ENCODE data around the gene CTTN. TPM values are rescaled to one million over a fixed set of nuclear protein-coding genes. Genes with fewer than 3 reads are reported as not detected.

CTTN gene
- total and polyA plus RNA-seq, 2 of the 13 experiments (the other 11 are each of a cell fraction or from before 2014, with no cell fraction given) = 84.4 to 114 TPM

- TF ChIP-seq ZNF720 (CRISPR knock-in tag; IDR thresholded peaks at IDR 0.05) (no peak), MIER3 (CRISPR knock-in tag; IDR thresholded peaks at IDR 0.05; ENCODE audit: borderline replicate concordance) (no peak), PHF21A (CRISPR knock-in tag; IDR thresholded peaks at IDR 0.05) (peak; percentile 65; the same call in 1 of the 2 replicates), ZNF17 (CRISPR knock-in tag; IDR thresholded peaks at IDR 0.05) (no peak), AFF4 (CRISPR knock-in tag; IDR thresholded peaks at IDR 0.05) (no peak), SALL1 (CRISPR knock-in tag; IDR thresholded peaks at IDR 0.05) (peak; percentile 64), ZNF816 (CRISPR knock-in tag; IDR thresholded peaks at IDR 0.05; ENCODE audit: borderline replicate concordance) (no peak), BHLHE40 (IDR thresholded peaks at IDR 0.05; ENCODE audit: low read length) (peak; percentile 90), ZNF18 (CRISPR knock-in tag; IDR thresholded peaks at IDR 0.05; ENCODE audit: insufficient replicate concordance) (no peak), ZNF546 (CRISPR knock-in tag; conservative IDR thresholded peaks at IDR 0.05) (no peak), RBFOX2 (IDR thresholded peaks at IDR 0.05; ENCODE audit: low read depth, low read length) (peak; percentile 47; the same call in 1 of the 2 replicates), ZC3H13 (CRISPR knock-in tag; IDR thresholded peaks at IDR 0.05) (peak; percentile 35; the same call in 1 of the 2 replicates), NFE2L2 (IDR thresholded peaks at IDR 0.05; ENCODE audit: low read length) (no peak), ZNF274 (CRISPR knock-in tag; IDR thresholded peaks at IDR 0.05) (0 out of 2 replicates have a peak, but pooled peaks have one; percentile 21), IRF2 (CRISPR knock-in tag; IDR thresholded peaks at IDR 0.05) (peak; percentile 48; the same call in 1 of the 2 replicates)
- TF ChIP-seq, protein P1, sequence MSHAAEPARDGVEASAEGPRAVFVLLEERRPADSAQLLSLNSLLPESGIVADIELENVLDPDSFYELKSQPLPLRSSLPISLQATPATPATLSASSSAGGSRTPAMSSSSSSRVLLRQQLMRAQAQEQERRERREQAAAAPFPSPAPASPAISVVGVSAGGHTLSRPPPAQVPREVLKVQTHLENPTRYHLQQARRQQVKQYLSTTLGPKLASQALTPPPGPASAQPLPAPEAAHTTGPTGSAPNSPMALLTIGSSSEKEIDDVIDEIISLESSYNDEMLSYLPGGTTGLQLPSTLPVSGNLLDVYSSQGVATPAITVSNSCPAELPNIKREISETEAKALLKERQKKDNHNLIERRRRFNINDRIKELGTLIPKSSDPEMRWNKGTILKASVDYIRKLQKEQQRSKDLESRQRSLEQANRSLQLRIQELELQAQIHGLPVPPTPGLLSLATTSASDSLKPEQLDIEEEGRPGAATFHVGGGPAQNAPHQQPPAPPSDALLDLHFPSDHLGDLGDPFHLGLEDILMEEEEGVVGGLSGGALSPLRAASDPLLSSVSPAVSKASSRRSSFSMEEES (CRISPR knock-in tag; IDR thresholded peaks at IDR 0.05) = peak; percentile 82
- TF ChIP-seq, protein P2, sequence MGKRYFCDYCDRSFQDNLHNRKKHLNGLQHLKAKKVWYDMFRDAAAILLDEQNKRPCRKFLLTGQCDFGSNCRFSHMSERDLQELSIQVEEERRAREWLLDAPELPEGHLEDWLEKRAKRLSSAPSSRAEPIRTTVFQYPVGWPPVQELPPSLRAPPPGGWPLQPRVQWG (CRISPR knock-in tag; IDR thresholded peaks at IDR 0.05; ENCODE audit: borderline replicate concordance, low read depth) = no peak
- TF ChIP-seq, protein P3, sequence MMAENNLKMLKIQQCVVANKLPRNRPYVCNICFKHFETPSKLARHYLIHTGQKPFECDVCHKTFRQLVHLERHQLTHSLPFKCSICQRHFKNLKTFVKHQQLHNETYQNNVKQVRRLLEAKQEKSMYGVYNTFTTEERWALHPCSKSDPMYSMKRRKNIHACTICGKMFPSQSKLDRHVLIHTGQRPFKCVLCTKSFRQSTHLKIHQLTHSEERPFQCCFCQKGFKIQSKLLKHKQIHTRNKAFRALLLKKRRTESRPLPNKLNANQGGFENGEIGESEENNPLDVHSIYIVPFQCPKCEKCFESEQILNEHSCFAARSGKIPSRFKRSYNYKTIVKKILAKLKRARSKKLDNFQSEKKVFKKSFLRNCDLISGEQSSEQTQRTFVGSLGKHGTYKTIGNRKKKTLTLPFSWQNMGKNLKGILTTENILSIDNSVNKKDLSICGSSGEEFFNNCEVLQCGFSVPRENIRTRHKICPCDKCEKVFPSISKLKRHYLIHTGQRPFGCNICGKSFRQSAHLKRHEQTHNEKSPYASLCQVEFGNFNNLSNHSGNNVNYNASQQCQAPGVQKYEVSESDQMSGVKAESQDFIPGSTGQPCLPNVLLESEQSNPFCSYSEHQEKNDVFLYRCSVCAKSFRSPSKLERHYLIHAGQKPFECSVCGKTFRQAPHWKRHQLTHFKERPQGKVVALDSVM (CRISPR knock-in tag; IDR thresholded peaks at IDR 0.05) = peak; percentile 6; the same call in 1 of the 2 replicates
- TF ChIP-seq, protein P4, sequence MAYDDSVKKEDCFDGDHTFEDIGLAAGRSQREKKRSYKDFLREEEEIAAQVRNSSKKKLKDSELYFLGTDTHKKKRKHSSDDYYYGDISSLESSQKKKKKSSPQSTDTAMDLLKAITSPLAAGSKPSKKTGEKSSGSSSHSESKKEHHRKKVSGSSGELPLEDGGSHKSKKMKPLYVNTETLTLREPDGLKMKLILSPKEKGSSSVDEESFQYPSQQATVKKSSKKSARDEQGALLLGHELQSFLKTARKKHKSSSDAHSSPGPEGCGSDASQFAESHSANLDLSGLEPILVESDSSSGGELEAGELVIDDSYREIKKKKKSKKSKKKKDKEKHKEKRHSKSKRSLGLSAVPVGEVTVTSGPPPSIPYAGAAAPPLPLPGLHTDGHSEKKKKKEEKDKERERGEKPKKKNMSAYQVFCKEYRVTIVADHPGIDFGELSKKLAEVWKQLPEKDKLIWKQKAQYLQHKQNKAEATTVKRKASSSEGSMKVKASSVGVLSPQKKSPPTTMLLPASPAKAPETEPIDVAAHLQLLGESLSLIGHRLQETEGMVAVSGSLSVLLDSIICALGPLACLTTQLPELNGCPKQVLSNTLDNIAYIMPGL (CRISPR knock-in tag; IDR thresholded peaks at IDR 0.05; ENCODE audit: borderline replicate concordance in 1 of 2, low read depth in 1 of 2) = peak in 1 of 2 experiments; percentile 17; a peak in 1 of 4 replicates
These were observed 1.4 kb downstream of the CTTN start (continued) for GRCh38 chr11:70399681-70400112.

Data from HepG2 (cell line).